HG02884 (cell line): ENCODE measurements around the gene GYG1.

ENCODE experiments used
- ATAC-seq: cut with Tn5 transposase; IDR thresholded peaks from one replicate; pipeline ENCODE4 v1.9.1; 2021; ENCODE audit warnings: mild to moderate bottlenecking, moderate library complexity; ENCODE audit not compliant: unreplicated experiment

GYG1 gene

GRCh38 chr3:149016242-149016641, 24.9 kb downstream of the GYG1 start:
- no peak for ATAC-seq

GRCh38 chr3:149016669-149017541, 25.6 kb downstream of the GYG1 start:
- no peak for ATAC-seq

GRCh38 chr3:149018247-149018646, 26.9 kb downstream of the GYG1 start:
- no peak for ATAC-seq

- no peak for ATAC-seq
Measured at GRCh38 chr3:149019580-149019979, 28.2 kb downstream of the GYG1 start.

GRCh38 chr3:149020196-149020838, 29.0 kb downstream of the GYG1 start:
- ATAC-seq: no peak

- ATAC-seq: no peak
Measured at GRCh38 chr3:149020839-149021252, 29.5 kb downstream of the GYG1 start.

- ATAC-seq: no peak
Measured at GRCh38 chr3:149021830-149022229, 30.5 kb downstream of the GYG1 start.

- ATAC-seq: no peak
Measured at GRCh38 chr3:149023951-149024350, 32.6 kb downstream of the GYG1 start.

GRCh38 chr3:149026718-149027117, 35.4 kb downstream of the GYG1 start:
- ATAC-seq: no peak

GRCh38 chr3:149031096-149031495, 39.8 kb downstream of the GYG1 start:
- ATAC-seq: no peak

GRCh38 chr3:149037684-149038083, 46.3 kb downstream of the GYG1 start:
- ATAC-seq: no peak

- no peak for ATAC-seq
Measured at GRCh38 chr3:149038322-149038721, 47.0 kb downstream of the GYG1 start.

- ATAC-seq: peak; percentile 86
Measured at GRCh38 chr3:149042789-149043386, 51.5 kb downstream of the GYG1 start.

- no peak for ATAC-seq
Measured at GRCh38 chr3:149044339-149045083, 53.2 kb downstream of the GYG1 start.

- no peak for ATAC-seq
Measured at GRCh38 chr3:149055575-149055974, 64.2 kb downstream of the GYG1 start.

GRCh38 chr3:149058198-149058597, 66.9 kb downstream of the GYG1 start:
- ATAC-seq: no peak

GRCh38 chr3:149058602-149059001, 67.3 kb downstream of the GYG1 start:
- ATAC-seq: peak; percentile 46

GRCh38 chr3:149061776-149062175, 70.4 kb downstream of the GYG1 start:
- ATAC-seq: no peak

- no peak for ATAC-seq
Measured at GRCh38 chr3:149067883-149068282, 76.5 kb downstream of the GYG1 start.
